Measurements from ENCODE around the gene ATP2A3. TPM values are rescaled to one million over a fixed set of nuclear protein-coding genes. Genes with fewer than 3 reads are reported as not detected.

The ATP2A3 gene
- total and polyA plus RNA-seq, 12 donors: 1.3 to 29.1 (median 15.9) TPM

GRCh38 chr17:3952186-3952585 is 12.1 kb downstream of the ATP2A3 start:
- DNase-seq: no peak
- Histone ChIP-seq H3K27me3 (no peaks in the 10 kb centered on the region), H3K27ac (no peak overlapping the region), H3K36me3 (replicated peaks in 1 of 2) (no peaks in the 10 kb centered on the region), H3K4me1 (replicated peaks in 1 of 2) (no peaks in the 10 kb centered on the region), H3K9me3 (replicated peaks in 1 of 3) (no peaks in the 10 kb centered on the region), H3K4me3 (no peak overlapping the region)
- intact Hi-C loops (cut with DNase I): no loop called here
- TF ChIP-seq, protein P1, sequence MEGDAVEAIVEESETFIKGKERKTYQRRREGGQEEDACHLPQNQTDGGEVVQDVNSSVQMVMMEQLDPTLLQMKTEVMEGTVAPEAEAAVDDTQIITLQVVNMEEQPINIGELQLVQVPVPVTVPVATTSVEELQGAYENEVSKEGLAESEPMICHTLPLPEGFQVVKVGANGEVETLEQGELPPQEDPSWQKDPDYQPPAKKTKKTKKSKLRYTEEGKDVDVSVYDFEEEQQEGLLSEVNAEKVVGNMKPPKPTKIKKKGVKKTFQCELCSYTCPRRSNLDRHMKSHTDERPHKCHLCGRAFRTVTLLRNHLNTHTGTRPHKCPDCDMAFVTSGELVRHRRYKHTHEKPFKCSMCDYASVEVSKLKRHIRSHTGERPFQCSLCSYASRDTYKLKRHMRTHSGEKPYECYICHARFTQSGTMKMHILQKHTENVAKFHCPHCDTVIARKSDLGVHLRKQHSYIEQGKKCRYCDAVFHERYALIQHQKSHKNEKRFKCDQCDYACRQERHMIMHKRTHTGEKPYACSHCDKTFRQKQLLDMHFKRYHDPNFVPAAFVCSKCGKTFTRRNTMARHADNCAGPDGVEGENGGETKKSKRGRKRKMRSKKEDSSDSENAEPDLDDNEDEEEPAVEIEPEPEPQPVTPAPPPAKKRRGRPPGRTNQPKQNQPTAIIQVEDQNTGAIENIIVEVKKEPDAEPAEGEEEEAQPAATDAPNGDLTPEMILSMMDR (IDR thresholded peaks at IDR 0.05): no peak
- TF ChIP-seq POLR2A (IDR thresholded peaks at IDR 0.05): no peak
- WGBS, 4 donors: 92 to 100% (median 97%) methylated on average over 6 to 14 of the region's 14 CpGs

DNA sequence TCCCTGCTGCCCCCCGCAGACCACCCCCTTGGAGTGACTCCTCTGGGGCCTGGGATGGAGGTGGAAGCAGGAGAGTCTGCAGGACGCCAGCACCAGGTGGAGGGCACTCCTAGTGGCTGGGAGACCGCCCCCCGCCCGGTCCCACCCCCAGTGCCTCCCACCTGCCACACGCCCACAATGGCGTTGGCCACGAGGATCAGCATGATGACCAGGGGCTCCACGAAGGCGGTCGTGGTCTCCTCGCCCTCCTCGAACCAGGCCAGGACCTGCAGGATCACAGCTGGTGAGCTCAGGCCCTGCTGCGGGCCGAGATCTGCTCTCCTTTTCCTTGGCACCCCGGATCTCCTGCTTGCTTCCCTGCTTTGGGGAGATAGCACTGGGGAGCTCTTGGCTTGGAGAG is 12.8 kb downstream of the ATP2A3 start:
- Histone ChIP-seq H3K36me3 (replicated peaks in 1 of 2) (no peaks in the 10 kb centered on the region), H3K4me3 (no peak overlapping the region), H3K9me3 (replicated peaks in 1 of 3) (no peaks in the 10 kb centered on the region), H3K4me1 (replicated peaks in 1 of 2) (no peaks in the 10 kb centered on the region), H3K27ac (no peak overlapping the region), H3K27me3 (no peaks in the 10 kb centered on the region)
- no peak for DNase-seq
- TF ChIP-seq, protein P1 (IDR thresholded peaks at IDR 0.05): no peak
- TF ChIP-seq POLR2A (IDR thresholded peaks at IDR 0.05): no peak
- intact Hi-C loops (cut with DNase I): no loop called here
- 87 to 100% (median 92%) methylated on average over 4 to 16 of the region's 16 CpGs for WGBS, 4 donors

GRCh38 chr17:3951003-3951402 is 13.2 kb downstream of the ATP2A3 start:
- TF ChIP-seq, protein P1 (IDR thresholded peaks at IDR 0.05): no peak
- TF ChIP-seq POLR2A (IDR thresholded peaks at IDR 0.05): no peak
- H3K9me3 ChIP-seq (replicated peaks in 1 of 3): no peaks in the 10 kb centered on the region
- no peak overlapping the region for H3K4me3 ChIP-seq
- no peaks in the 10 kb centered on the region for H3K4me1 ChIP-seq (replicated peaks in 1 of 2)
- H3K27ac ChIP-seq: no peak overlapping the region
- WGBS, 4 donors: 93 to 95% (median 94%) methylated on average over 17 of the region's 17 CpGs
- intact Hi-C loops (cut with DNase I): no loop called here
- DNase-seq: no peak
- H3K36me3 ChIP-seq (replicated peaks in 1 of 2): no peaks in the 10 kb centered on the region
- H3K27me3 ChIP-seq: no peaks in the 10 kb centered on the region

DNA sequence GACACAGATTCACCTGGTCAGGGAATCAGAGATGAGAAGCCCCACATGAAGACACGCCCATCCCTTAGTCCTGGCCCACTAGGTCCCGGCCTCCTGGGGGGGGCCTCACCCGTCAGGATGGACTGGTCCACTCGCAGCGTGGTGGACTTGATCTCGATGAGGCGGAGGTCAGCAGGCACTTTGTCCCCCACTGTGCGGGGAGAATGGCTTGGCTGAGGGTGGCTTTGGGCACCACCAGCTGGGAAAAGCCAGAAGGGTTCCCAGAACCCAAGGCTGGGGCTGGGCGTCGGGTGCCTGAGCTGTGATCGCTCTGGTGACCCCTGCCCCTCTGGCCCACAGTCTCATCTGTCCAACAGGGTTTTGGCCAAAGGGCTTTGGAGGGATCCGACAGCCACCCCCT is 13.7 kb downstream of the ATP2A3 start:
- intact Hi-C loops (cut with DNase I): no loop called here
- Histone ChIP-seq H3K4me3 (no peak overlapping the region), H3K4me1 (replicated peaks in 1 of 2) (no peaks in the 10 kb centered on the region)

More for the DNA sequence above, 13.7 kb downstream of the ATP2A3 start:
- Histone ChIP-seq H3K27ac (no peak overlapping the region), H3K27me3 (no peaks in the 10 kb centered on the region), H3K9me3 (replicated peaks in 1 of 3) (no peaks in the 10 kb centered on the region), H3K36me3 (replicated peaks in 1 of 2) (no peaks in the 10 kb centered on the region)
- TF ChIP-seq, protein P1 (IDR thresholded peaks at IDR 0.05): no peak
- TF ChIP-seq POLR2A (IDR thresholded peaks at IDR 0.05): no peak
- no peak for DNase-seq
- WGBS, 4 donors: 92 to 98% (median 94%) methylated on average over 10 to 12 of the region's 12 CpGs

Measured in adrenal gland (tissue), 12 donors.